CD4-positive, alpha-beta T cell treated with Interleukin-4 for 1 hour (primary cell): ENCODE measurements around the gene MS4A4E.
"Not testable (repeated sequence)": the region's sequence is repeated elsewhere in the genome, so short reads cannot be mapped to it uniquely, and the experiment has no call there.

ENCODE experiments used
- DNase-seq, 2 donors: peaks; one replicate each; pipeline ENCODE4 v3.0.0-alpha.2; 2020 to 2022

Gene MS4A4E

GRCh38 chr11:60170566-60170965, 72.4 kb downstream of the MS4A4E start:
- no peak for DNase-seq

DNA sequence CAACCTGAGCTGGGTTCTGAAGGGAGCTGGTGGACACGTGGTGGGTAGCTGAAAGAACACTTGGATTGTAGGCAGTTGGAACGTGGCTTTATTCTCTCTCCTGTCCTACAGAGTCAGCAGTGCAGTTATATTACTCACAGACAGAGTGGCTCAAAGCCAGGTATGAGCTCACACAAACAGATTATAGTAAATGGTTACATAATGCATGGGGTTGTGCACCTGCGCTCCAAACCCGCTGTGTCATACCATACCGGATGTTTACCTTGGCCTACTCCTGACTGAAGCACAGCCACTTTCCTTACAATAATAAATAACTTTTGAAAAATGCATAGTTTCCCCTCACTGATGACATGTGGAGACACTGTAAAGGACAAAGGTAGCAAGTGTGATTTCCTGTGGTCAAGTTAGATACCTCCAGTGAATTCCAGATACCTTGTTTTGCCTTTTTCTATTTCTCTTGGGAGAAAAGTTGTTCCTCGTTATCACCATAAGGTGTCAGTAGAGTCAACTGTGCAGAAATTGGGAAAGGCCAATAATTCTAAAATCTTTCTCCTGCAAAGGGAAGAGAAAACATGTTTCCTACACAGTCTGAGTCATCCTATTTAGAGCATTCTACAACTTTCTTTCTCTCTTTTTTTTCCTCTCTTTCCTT, 73.5 kb downstream of the MS4A4E start:
- no peak for DNase-seq

- DNase-seq: no peak
Measured at GRCh38 chr11:60168306-60168705, 74.6 kb downstream of the MS4A4E start.

- DNase-seq: no peak
Measured at GRCh38 chr11:60165951-60166350, 77.0 kb downstream of the MS4A4E start.

GRCh38 chr11:60165538-60165937, 77.4 kb downstream of the MS4A4E start:
- DNase-seq: no peak

DNA sequence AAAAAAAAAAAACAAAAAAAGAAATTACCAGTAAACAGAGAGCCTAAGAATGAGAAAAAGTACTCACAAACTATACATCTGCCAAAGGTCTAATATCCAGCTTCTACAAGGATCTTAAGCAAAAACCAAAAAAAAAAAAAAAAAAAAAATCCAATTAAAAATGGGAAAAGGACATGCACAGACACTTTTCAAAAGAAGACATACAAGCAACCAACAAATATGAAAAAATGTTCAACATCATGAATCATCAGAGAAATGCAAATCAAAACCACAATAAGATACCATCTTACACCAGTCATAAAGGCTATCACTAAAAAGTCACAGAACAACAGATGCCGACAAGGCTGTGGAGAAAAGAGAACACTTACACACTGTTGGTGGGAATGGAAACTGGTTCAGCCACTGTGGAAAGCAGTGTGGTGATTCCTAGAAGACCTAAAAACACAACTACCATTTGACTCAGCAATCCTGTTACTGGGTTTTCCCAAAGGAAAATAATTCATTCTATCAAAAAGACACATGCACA, 78.3 kb downstream of the MS4A4E start:
- no peak for DNase-seq

GRCh38 chr11:60161766-60162165, 81.2 kb downstream of the MS4A4E start:
- no peak for DNase-seq

DNA sequence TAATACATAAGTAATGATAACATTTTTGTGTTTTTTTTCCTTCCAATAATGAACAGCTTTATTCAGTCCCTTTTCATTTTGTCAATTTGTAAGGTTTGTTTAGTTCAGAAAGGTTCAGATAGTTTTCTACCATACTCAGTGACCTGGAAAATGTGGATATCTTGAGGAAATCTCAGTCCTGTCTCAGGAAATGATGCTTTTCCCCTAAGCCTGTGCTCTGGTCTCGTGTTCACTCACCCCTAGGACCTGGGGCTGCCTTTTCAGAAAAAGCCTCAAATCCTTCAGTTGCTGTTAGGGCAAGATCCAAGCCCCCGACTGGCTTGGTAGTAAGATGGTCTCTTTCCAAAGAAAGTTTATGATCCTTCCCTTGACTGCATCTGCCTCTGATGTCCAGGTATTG, 81.8 kb downstream of the MS4A4E start:
- no peak for DNase-seq

GRCh38 chr11:60159868-60160267, 83.1 kb downstream of the MS4A4E start:
- no peak for DNase-seq

DNA sequence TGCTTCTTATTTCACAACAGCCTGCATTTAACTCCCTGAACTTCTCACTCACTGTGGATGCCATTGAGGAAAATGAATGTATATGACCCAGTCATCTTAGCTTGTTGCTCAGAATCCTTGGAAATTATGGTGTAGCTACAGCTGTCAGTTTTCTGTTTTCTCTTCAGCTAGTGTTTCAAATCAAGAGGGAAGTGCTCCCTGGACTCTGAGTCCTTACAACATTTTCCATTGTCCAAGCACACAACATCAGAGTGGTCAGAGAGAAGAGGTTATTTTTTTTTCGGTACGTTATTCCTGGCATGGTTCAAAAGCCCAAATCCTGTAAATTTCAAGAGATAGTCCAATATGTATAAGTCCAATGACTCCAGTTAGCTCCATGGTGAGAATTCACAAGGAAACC, 83.7 kb downstream of the MS4A4E start:
- DNase-seq: no peak

DNA sequence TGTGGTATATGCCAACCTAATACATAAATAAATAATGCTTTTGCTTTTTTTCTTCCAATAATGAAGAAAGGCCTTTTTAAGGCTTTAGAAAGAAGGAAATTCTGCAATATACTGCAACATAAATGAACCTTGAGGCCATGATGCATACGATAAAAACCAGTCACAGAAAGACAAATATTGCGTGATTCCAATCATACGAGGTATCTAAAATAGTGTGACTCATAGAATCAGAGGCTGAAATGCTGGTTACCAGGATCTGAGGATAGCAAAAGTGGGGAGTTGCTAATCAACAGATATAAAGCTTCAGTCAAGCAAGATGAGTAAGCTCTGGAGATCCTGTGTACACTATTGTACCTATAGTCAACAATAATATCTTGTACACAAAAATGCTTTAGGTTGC, 84.3 kb downstream of the MS4A4E start:
- no peak for DNase-seq

GRCh38 chr11:60155931-60156330, 87.0 kb downstream of the MS4A4E start:
- no peak for DNase-seq

DNA sequence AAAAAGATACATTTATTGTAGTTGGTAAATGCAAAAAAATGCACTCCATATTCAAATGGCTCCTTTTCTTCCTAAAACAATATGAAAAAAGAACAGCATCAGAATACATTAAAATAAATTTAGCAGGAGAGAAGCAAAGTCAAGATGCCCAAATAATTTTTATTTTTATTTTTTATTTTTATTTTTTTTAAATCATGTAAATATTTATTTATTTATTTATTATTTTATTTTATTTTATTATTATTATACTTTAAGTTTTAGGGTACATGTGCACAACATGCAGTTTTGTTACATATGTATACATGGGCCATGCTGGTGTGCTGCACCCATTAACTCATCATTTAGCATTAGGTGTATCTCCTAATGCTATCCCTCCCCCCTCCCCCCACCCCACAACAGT, 90.2 kb downstream of the MS4A4E start:
- DNase-seq: not testable (repeated sequence)

DNA sequence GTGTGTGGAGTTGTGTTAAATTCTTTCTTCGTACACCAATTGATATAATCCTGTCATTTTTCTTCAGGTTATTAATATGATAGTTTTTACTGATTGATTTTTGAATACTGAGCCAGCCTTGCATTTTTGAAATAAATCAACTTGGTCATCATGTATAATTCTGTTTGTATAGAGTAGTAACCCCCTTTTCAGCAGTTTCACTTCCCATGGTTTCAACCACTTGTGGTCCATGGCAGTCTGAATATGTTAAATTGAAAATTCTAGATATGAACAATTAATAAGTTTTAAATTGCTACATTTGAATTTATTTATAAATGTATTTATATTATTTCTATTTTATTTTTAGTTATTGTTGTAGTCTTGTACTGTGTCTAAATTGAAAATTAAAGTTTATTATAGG, 92.7 kb downstream of the MS4A4E start:
- no peak for DNase-seq
